ENCODE results near the gene LARP4. TPM values are rescaled to one million over a fixed set of nuclear protein-coding genes. Genes with fewer than 3 reads are reported as not detected.
"Not testable (repeated sequence)": the region's sequence is repeated elsewhere in the genome, so short reads cannot be mapped to it uniquely, and the experiment has no call there.

The LARP4 gene
- total RNA-seq, 1 donor from 2014 or later = 63.8 TPM

- no peaks in the 10 kb centered on the region for H3K36me3 Mint-ChIP-seq (ENCODE audit: low read depth, unreplicated experiment)
- Histone ChIP-seq H3K27ac (ENCODE audit: low read depth, low read length) (no peak overlapping the region), H3K4me3 (ENCODE audit: insufficient read depth, low read depth, low read length) (no peak overlapping the region), H3K79me2 (ENCODE audit: insufficient read depth, low read length) (no peaks in the 10 kb centered on the region), H2AFZ (ENCODE audit: low read depth, low read length) (no peak overlapping the region), H3K4me1 (ENCODE audit: insufficient read depth, low read length) (no peaks in the 10 kb centered on the region), H4K20me1 (ENCODE audit: insufficient read depth, low read length) (no peaks in the 10 kb centered on the region), H3K36me3 (ENCODE audit: insufficient read depth, low read length) (no peaks in the 10 kb centered on the region), H3K27me3 (ENCODE audit: insufficient read depth, low read length) (no peaks in the 10 kb centered on the region), H3K9ac (ENCODE audit: low read length) (no peak overlapping the region), H3K4me2 (ENCODE audit: low read length) (no peak overlapping the region), H3K9me3 (ENCODE audit: insufficient read depth, low read depth, low read length) (no peaks in the 10 kb centered on the region)
- H3K4me3 Mint-ChIP-seq (ENCODE audit: unreplicated experiment) = no peak overlapping the region
- H3K4me1 Mint-ChIP-seq (ENCODE audit: low read depth, unreplicated experiment) = no peaks in the 10 kb centered on the region
- no peak for TF ChIP-seq EZH2 (IDR thresholded peaks at IDR 0.05; ENCODE audit: insufficient read depth, low read length)
- no peak for TF ChIP-seq CTCF (IDR thresholded peaks at IDR 0.05; ENCODE audit: insufficient read depth, low read depth, low read length)
- DNase-seq (ENCODE audit: low read depth) (no peak), FAIRE-seq (no peak)
- no peak overlapping the region for H3K27ac Mint-ChIP-seq (ENCODE audit: unreplicated experiment)
- no peaks in the 10 kb centered on the region for H3K27me3 Mint-ChIP-seq (ENCODE audit: low read depth, unreplicated experiment)
- H3K9me3 Mint-ChIP-seq (ENCODE audit: unreplicated experiment) = peaks cover 6% of the 10 kb centered on the region
Observed at GRCh38 chr12:50483488-50483887, 82.8 kb downstream of the LARP4 start.

- Mint-ChIP-seq H3K27me3 (ENCODE audit: low read depth, unreplicated experiment) (no peaks in the 10 kb centered on the region), H3K27ac (ENCODE audit: unreplicated experiment) (no peak overlapping the region), H3K9me3 (ENCODE audit: unreplicated experiment) (peaks cover 28% of the 10 kb centered on the region), H3K4me3 (ENCODE audit: unreplicated experiment) (no peak overlapping the region), H3K4me1 (ENCODE audit: low read depth, unreplicated experiment) (peaks cover 3% of the 10 kb centered on the region), H3K36me3 (ENCODE audit: low read depth, unreplicated experiment) (peaks cover 13% of the 10 kb centered on the region)
- Histone ChIP-seq H3K36me3 (ENCODE audit: insufficient read depth, low read length) (no peaks in the 10 kb centered on the region), H3K9me3 (ENCODE audit: insufficient read depth, low read depth, low read length) (no peaks in the 10 kb centered on the region), H3K27me3 (ENCODE audit: insufficient read depth, low read length) (no peaks in the 10 kb centered on the region), H3K27ac (ENCODE audit: low read depth, low read length) (no peak overlapping the region), H3K4me2 (ENCODE audit: low read length) (no peak overlapping the region), H3K4me3 (ENCODE audit: insufficient read depth, low read depth, low read length) (no peak overlapping the region), H3K9ac (ENCODE audit: low read length) (no peak overlapping the region), H4K20me1 (ENCODE audit: insufficient read depth, low read length) (no peaks in the 10 kb centered on the region), H2AFZ (ENCODE audit: low read depth, low read length) (no peak overlapping the region), H3K79me2 (ENCODE audit: insufficient read depth, low read length) (no peaks in the 10 kb centered on the region), H3K4me1 (ENCODE audit: insufficient read depth, low read length) (no peaks in the 10 kb centered on the region)
- no peak for TF ChIP-seq EZH2 (IDR thresholded peaks at IDR 0.05; ENCODE audit: insufficient read depth, low read length)
- TF ChIP-seq CTCF (IDR thresholded peaks at IDR 0.05; ENCODE audit: insufficient read depth, low read depth, low read length) = no peak
- FAIRE-seq (no peak), DNase-seq (ENCODE audit: low read depth) (no peak)
Observed at GRCh38 chr12:50488801-50489200, 88.1 kb downstream of the LARP4 start.

GRCh38 chr12:50498119-50498518 is 97.4 kb downstream of the LARP4 start:
- not testable (repeated sequence) for H3K36me3 ChIP-seq (ENCODE audit: insufficient read depth, low read length); H3K4me2 ChIP-seq (ENCODE audit: low read length); H4K20me1 ChIP-seq (ENCODE audit: insufficient read depth, low read length); H3K9ac ChIP-seq (ENCODE audit: low read length); FAIRE-seq; H3K9me3 ChIP-seq (ENCODE audit: insufficient read depth, low read depth, low read length); H3K4me1 Mint-ChIP-seq (ENCODE audit: low read depth, unreplicated experiment); H3K27ac Mint-ChIP-seq (ENCODE audit: unreplicated experiment); H3K4me1 ChIP-seq (ENCODE audit: insufficient read depth, low read length); H3K27me3 ChIP-seq (ENCODE audit: insufficient read depth, low read length); H3K27me3 Mint-ChIP-seq (ENCODE audit: low read depth, unreplicated experiment); H3K4me3 ChIP-seq (ENCODE audit: insufficient read depth, low read depth, low read length); H3K27ac ChIP-seq (ENCODE audit: low read depth, low read length); H2AFZ ChIP-seq (ENCODE audit: low read depth, low read length); DNase-seq (ENCODE audit: low read depth); H3K79me2 ChIP-seq (ENCODE audit: insufficient read depth, low read length); H3K4me3 Mint-ChIP-seq (ENCODE audit: unreplicated experiment)
- Mint-ChIP-seq H3K36me3 (ENCODE audit: low read depth, unreplicated experiment) (peaks cover 16% of the 10 kb centered on the region), H3K9me3 (ENCODE audit: unreplicated experiment) (peaks cover 57% of the 10 kb centered on the region)

All from astrocyte (in vitro differentiated cells and primary cell).